IMR-90 (cell line): ENCODE results near the gene C10orf62. TPM values are rescaled to one million over a fixed set of nuclear protein-coding genes. Genes with fewer than 3 reads are reported as not detected.
"Not testable (repeated sequence)": the region's sequence is repeated elsewhere in the genome, so short reads cannot be mapped to it uniquely, and the experiment has no call there.

Source experiments
- ATAC-seq: fragments of 200-7000 bp; cut with Tn5 transposase; 2 replicates; pipeline ENCODE4 v1.9.1; 2020; ENCODE audit warnings: low read depth, mild to moderate bottlenecking, moderate library complexity
- BruUV-seq: library from RNA; stranded (reverse); fragments of 400-500 nt; replicated peaks from 2 replicates; lab custom pipeline; 2021; lab: Mats Ljungman, UMichigan
- CTCF ChIA-PET: fragments of 300-600 bp; formaldehyde crosslinking; extraction: SDS; loops from one replicate; lab custom pipeline; 2021; ENCODE audit warnings: antibody characterized with exemption; lab: Yijun Ruan, JAX
- POLR2A ChIA-PET: fragments of 300-600 bp; sonication (Branson Sonifier 250); formaldehyde crosslinking; loops from one replicate; lab custom pipeline; 2022; ENCODE audit warnings: antibody characterized with exemption; ENCODE audit not compliant: unreplicated experiment; lab: Charles Lee
- DNase-seq: peaks from one replicate; pipeline ENCODE4 v3.0.0; 2013
- H2AFZ ChIP-seq: replicated peaks from 2 replicates; pipeline ENCODE3; 2013; ENCODE audit warnings: low read length, mild to moderate bottlenecking; ENCODE audit not compliant: poor library complexity
- H2AK5ac ChIP-seq: 2 replicates; pipeline ENCODE4 v1.6.1; 2013; ENCODE audit warnings: low read depth, low read length, inconsistent platforms
- H2AK9ac ChIP-seq: replicated peaks from 2 replicates; pipeline ENCODE3; 2013; ENCODE audit warnings: mild to moderate bottlenecking, low read depth, low read length, moderate library complexity; ENCODE audit not compliant: poor library complexity
- H2BK120ac ChIP-seq: 2 replicates; pipeline ENCODE4 v1.6.1; 2013; ENCODE audit warnings: low read depth, low read length, inconsistent platforms
- H2BK15ac ChIP-seq: 3 replicates; pipeline ENCODE4 v1.6.1; 2013; ENCODE audit warnings: low read depth, low read length, inconsistent platforms
- H2BK20ac ChIP-seq: 2 replicates; pipeline ENCODE4 v1.6.1; 2013; ENCODE audit warnings: low read depth, mild to moderate bottlenecking, inconsistent platforms, low read length, moderate library complexity
- H2BK5ac ChIP-seq: 2 replicates; pipeline ENCODE4 v1.6.1; 2013; ENCODE audit warnings: mild to moderate bottlenecking, low read depth, low read length, inconsistent platforms; ENCODE audit not compliant: poor library complexity, severe bottlenecking
- H3K14ac ChIP-seq: replicated peaks from 2 replicates; pipeline ENCODE4 v1.6.1; 2013; ENCODE audit warnings: low read depth, low read length, inconsistent platforms
- H3K18ac ChIP-seq: 2 replicates; pipeline ENCODE4 v1.6.1; 2013; ENCODE audit warnings: low read depth, low read length, control low read depth
- H3K23ac ChIP-seq: 2 replicates; pipeline ENCODE4 v1.6.1; 2013; ENCODE audit warnings: low read depth, low read length, inconsistent platforms
- H3K27ac ChIP-seq: 2 replicates; pipeline ENCODE4 v1.5.1; 2013; ENCODE audit warnings: mild to moderate bottlenecking, control low read depth, low read length; ENCODE audit not compliant: insufficient read depth
- H3K27me3 ChIP-seq: 2 replicates; pipeline ENCODE4 v1.6.1; 2013; ENCODE audit warnings: low read length; ENCODE audit not compliant: control insufficient read depth, insufficient read depth
- H3K36me3 ChIP-seq: 2 replicates; pipeline ENCODE4 v1.6.1; 2013; ENCODE audit warnings: low read length, mixed read lengths; ENCODE audit not compliant: control insufficient read depth, insufficient read depth
- H3K4ac ChIP-seq: 2 replicates; pipeline ENCODE4 v1.6.1; 2013; ENCODE audit warnings: low read depth, low read length, inconsistent platforms
- H3K4me1 ChIP-seq: 2 replicates; pipeline ENCODE4 v1.6.1; 2013; ENCODE audit warnings: low read length, mixed read lengths; ENCODE audit not compliant: control insufficient read depth, insufficient read depth
- H3K4me2 ChIP-seq: 2 replicates; pipeline ENCODE4 v1.6.1; 2013; ENCODE audit warnings: low read depth, mild to moderate bottlenecking, control low read depth, low read length, moderate library complexity
- H3K4me3 ChIP-seq: 2 replicates; pipeline ENCODE4 v1.5.1; 2013; ENCODE audit warnings: low read depth, mild to moderate bottlenecking, control low read depth, low read length, moderate library complexity; ENCODE audit not compliant: insufficient read depth
- H3K56ac ChIP-seq: 2 replicates; pipeline ENCODE4 v1.6.1; 2013; ENCODE audit warnings: low read length, inconsistent platforms; ENCODE audit not compliant: insufficient read depth; ENCODE audit errors: extremely low read depth
- H3K79me1 ChIP-seq, 2 experiments: 2 replicates each; pipeline ENCODE4 v1.6.1; 2013; ENCODE audit warnings: low read length in 2 of 2, inconsistent platforms in 1 of 2, low read depth in 1 of 2
- H3K9ac ChIP-seq: 2 replicates; pipeline ENCODE4 v1.6.1; 2013; ENCODE audit warnings: low read depth, low read length, control low read depth
- H3K9me1 ChIP-seq: 2 replicates; pipeline ENCODE4 v1.6.1; 2013; ENCODE audit warnings: low read length, inconsistent platforms; ENCODE audit not compliant: insufficient read depth
- H3K9me3 ChIP-seq: 2 replicates; pipeline ENCODE4 v1.6.1; 2013; ENCODE audit warnings: low read length; ENCODE audit not compliant: control insufficient read depth, insufficient read depth
- H4K20me1 ChIP-seq: 2 replicates; pipeline ENCODE4 v1.6.1; 2013; ENCODE audit warnings: low read length, inconsistent platforms; ENCODE audit not compliant: insufficient read depth
- H4K5ac ChIP-seq: 2 replicates; pipeline ENCODE4 v1.6.1; 2013; ENCODE audit warnings: mild to moderate bottlenecking, low read depth, low read length, control low read depth
- H4K8ac ChIP-seq, 2 experiments: 2 replicates each; pipeline ENCODE4 v1.6.1; 2013; ENCODE audit warnings: low read depth in 2 of 2, low read length in 2 of 2, control low read depth in 1 of 2, inconsistent platforms in 1 of 2
- H4K91ac ChIP-seq: 2 replicates; pipeline ENCODE4 v1.6.1; 2013; ENCODE audit warnings: low read depth, low read length, inconsistent platforms; ENCODE audit not compliant: insufficient read depth
- WGBS, 2 experiments: methylation state at CpG; one replicate each; pipeline versions ENCODE4 v1.1.5 to v1.1.7; 2013; ENCODE audit warnings: missing lambda C conversion rate in 2 of 2; ENCODE audit not compliant: insufficient read length in 1 of 2; ENCODE audit errors: extremely low coverage in 2 of 2; 5-methylcytosine and 5-hydroxymethylcytosine counted together
- dilution Hi-C: fragments of 300-500 bp; cut with HindIII; formaldehyde crosslinking; loops from one replicate; pipeline ENCODE4 v1.14.3; 2018; ENCODE audit warnings: low sequenced_read_pairs; ENCODE audit not compliant: unreplicated experiment
- in situ Hi-C: fragments of 300-500 bp; cut with MboI; formaldehyde crosslinking; loops from 3 replicates; pipeline ENCODE4 v1.14.3; 2019; ENCODE audit warnings: low sequenced_read_pairs, inconsistent platforms, mixed read lengths
- intact Hi-C: fragments of 100-400 bp; cut with micrococcal nuclease; formaldehyde crosslinking; loops from 2 replicates; pipeline ENCODE4 v1.10.0; 2022
- polyA plus RNA-seq, 3 experiments: library from polyadenylated mRNA; depleted of rRNA; stranded (reverse); fragments of >200 nt; gene quantifications; 2 replicates each; pipeline ENCODE4 v1.2.3, GENCODE V29; 2012; ENCODE audit warnings: low replicate concordance in 1 of 3
- total RNA-seq: library from RNA; depleted of rRNA; stranded (reverse); fragments of >200 nt; gene quantifications from 2 replicates; pipeline ENCODE4 v1.2.3, GENCODE V29; 2012

Gene C10orf62
- total and polyA plus RNA-seq, 2 of the 4 experiments (the other 2 are of a cell fraction): not detected

GRCh38 chr10:97562329-97562728 lies 27.2 kb upstream of the C10orf62 start:
- H2AFZ ChIP-seq, ATAC-seq, H3K4me2 ChIP-seq, H3K36me3 ChIP-seq, H3K23ac ChIP-seq, DNase-seq, in situ Hi-C loops, H2AK9ac ChIP-seq, H3K4me1 ChIP-seq, H3K4ac ChIP-seq, POLR2A ChIA-PET, H3K9ac ChIP-seq, H4K20me1 ChIP-seq, H4K5ac ChIP-seq, H3K4me3 ChIP-seq, H3K18ac ChIP-seq, H2BK5ac ChIP-seq, intact Hi-C loops, H3K9me3 ChIP-seq, H3K27ac ChIP-seq, H3K56ac ChIP-seq, dilution Hi-C loops, H2AK5ac ChIP-seq, H3K9me1 ChIP-seq, H4K8ac ChIP-seq, H2BK120ac ChIP-seq, H4K91ac ChIP-seq, H2BK15ac ChIP-seq, H3K14ac ChIP-seq, CTCF ChIA-PET, H2BK20ac ChIP-seq, H3K27me3 ChIP-seq, BruUV-seq: not testable (repeated sequence)
- peaks cover 11 to 18% of the 10 kb centered on the region in 2 experiments; a peak in 2 of 4 replicates for H3K79me1 ChIP-seq
- WGBS, 2 experiments: 100% methylated on average over 1 of the region's 5 CpGs; no CpG with 5 or more reads in 1 of the 2 experiments
